ENCODE measurements around the gene TSHZ2.

The TSHZ2 gene

GRCh38 chr20:53274365-53274764 is 302.2 kb downstream of the TSHZ2 start:
- TF ChIP-seq SIN3A (IDR thresholded peaks at IDR 0.05; ENCODE audit: borderline replicate concordance, insufficient read depth, low read length) (no peak), TAF1 (IDR thresholded peaks at IDR 0.05; ENCODE audit: borderline replicate concordance, insufficient read depth, low read length) (no peak), POLR2AphosphoS5 (IDR thresholded peaks at IDR 0.05; ENCODE audit: low read depth, low read length) (no peak), FOXP2 (optimal IDR thresholded peaks at IDR 0.05; ENCODE audit: borderline replicate concordance, extremely low read depth, extremely low read length, insufficient read depth) (no peak)
- TF ChIP-seq, protein P1, sequence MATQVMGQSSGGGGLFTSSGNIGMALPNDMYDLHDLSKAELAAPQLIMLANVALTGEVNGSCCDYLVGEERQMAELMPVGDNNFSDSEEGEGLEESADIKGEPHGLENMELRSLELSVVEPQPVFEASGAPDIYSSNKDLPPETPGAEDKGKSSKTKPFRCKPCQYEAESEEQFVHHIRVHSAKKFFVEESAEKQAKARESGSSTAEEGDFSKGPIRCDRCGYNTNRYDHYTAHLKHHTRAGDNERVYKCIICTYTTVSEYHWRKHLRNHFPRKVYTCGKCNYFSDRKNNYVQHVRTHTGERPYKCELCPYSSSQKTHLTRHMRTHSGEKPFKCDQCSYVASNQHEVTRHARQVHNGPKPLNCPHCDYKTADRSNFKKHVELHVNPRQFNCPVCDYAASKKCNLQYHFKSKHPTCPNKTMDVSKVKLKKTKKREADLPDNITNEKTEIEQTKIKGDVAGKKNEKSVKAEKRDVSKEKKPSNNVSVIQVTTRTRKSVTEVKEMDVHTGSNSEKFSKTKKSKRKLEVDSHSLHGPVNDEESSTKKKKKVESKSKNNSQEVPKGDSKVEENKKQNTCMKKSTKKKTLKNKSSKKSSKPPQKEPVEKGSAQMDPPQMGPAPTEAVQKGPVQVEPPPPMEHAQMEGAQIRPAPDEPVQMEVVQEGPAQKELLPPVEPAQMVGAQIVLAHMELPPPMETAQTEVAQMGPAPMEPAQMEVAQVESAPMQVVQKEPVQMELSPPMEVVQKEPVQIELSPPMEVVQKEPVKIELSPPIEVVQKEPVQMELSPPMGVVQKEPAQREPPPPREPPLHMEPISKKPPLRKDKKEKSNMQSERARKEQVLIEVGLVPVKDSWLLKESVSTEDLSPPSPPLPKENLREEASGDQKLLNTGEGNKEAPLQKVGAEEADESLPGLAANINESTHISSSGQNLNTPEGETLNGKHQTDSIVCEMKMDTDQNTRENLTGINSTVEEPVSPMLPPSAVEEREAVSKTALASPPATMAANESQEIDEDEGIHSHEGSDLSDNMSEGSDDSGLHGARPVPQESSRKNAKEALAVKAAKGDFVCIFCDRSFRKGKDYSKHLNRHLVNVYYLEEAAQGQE (IDR thresholded peaks at IDR 0.05; ENCODE audit: insufficient read depth in 1 of 2, low read depth in 2 of 2, low read length in 2 of 2): no peak

DNA sequence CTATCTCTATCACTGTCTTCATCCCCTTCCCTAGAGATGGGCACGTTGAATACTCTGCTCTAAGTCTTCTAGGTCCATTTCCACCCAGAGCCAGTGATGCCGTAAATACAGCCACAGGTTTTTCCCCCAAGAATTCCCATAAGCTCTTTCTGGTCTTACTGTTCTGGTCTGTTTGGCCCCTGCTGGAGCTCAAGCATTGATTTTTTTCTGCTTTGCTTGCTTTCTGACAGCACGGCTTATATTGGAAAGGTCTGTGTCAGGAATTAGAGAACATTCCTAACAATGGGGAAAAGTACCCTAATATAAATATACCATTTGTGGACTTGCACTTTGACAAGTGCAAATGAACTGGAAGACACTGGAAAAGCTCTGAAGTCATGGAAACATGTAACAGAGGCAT is 302.6 kb downstream of the TSHZ2 start:
- TF ChIP-seq, protein P1 (IDR thresholded peaks at IDR 0.05; ENCODE audit: insufficient read depth in 1 of 2, low read depth in 2 of 2, low read length in 2 of 2): no peak
- TF ChIP-seq SIN3A (IDR thresholded peaks at IDR 0.05; ENCODE audit: borderline replicate concordance, insufficient read depth, low read length) (no peak), TAF1 (IDR thresholded peaks at IDR 0.05; ENCODE audit: borderline replicate concordance, insufficient read depth, low read length) (no peak)

DNA sequence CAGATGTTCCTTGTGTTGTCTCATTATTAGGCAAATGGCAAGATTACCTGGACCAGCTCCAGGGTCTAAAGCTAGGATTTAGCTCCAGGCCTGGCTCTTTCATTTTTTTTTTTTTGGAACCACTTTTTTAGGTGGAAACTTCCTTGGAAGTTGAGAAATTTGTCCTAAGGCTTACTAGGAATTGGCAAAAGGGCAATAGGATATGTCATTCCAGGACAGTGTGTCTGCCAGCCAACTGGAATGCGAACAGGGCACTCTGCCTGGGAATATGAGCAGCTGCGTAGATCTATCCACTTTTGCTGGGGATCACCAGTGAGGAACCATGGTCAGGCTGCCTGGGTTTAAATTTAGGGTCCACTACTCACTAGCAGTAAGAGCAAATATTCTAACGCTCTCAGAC is 304.0 kb downstream of the TSHZ2 start:
- TF ChIP-seq POLR2AphosphoS5 (IDR thresholded peaks at IDR 0.05; ENCODE audit: low read depth, low read length): no peak
- TF ChIP-seq FOXP2 (optimal IDR thresholded peaks at IDR 0.05; ENCODE audit: borderline replicate concordance, extremely low read depth, extremely low read length, insufficient read depth): no peak

DNA sequence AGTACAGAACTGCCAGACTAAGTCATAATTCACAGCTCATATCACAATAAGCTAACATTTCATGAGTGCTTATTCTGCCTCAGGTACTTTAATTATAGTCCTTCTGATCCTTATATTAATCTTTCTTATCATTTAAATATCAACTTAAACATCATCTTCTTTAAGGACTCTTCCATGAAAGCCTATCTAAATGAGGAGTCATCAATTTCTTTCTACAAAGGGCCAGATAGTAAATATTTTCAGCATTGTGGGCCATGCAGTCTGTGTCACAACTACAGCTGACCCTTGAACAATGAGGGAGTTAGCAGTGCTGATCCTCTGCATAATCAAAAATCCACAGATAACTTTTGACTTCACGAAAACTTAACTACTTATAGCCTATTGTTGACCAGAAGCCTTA is 306.4 kb downstream of the TSHZ2 start:
- TF ChIP-seq SIN3A (IDR thresholded peaks at IDR 0.05; ENCODE audit: borderline replicate concordance, insufficient read depth, low read length) (no peak), POLR2AphosphoS5 (IDR thresholded peaks at IDR 0.05; ENCODE audit: low read depth, low read length) (no peak), TAF1 (IDR thresholded peaks at IDR 0.05; ENCODE audit: borderline replicate concordance, insufficient read depth, low read length) (no peak), FOXP2 (optimal IDR thresholded peaks at IDR 0.05; ENCODE audit: borderline replicate concordance, extremely low read depth, extremely low read length, insufficient read depth) (no peak)
- TF ChIP-seq, protein P1 (IDR thresholded peaks at IDR 0.05; ENCODE audit: insufficient read depth in 1 of 2, low read depth in 2 of 2, low read length in 2 of 2): no peak

DNA sequence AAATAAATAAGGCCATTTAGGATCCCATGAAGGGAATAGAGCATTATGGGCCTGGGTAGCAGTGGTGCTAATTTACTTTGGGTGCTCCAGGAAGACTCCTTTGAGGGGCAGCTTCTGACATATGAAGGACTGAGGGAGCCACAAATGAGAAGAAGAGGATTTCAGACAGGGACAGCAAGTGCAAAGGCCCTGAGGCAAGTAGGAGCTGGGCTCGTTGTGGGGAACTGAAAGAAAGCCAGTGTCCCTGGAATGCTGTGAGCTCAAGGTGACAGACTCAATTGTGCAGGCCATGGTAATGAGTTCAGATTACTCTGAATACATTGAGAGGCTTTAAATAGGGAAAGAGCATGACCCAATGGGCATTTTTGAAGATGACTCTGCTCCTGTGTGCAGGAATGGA is 307.6 kb downstream of the TSHZ2 start:
- TF ChIP-seq TAF1 (IDR thresholded peaks at IDR 0.05; ENCODE audit: borderline replicate concordance, insufficient read depth, low read length) (no peak), SIN3A (IDR thresholded peaks at IDR 0.05; ENCODE audit: borderline replicate concordance, insufficient read depth, low read length) (no peak), POLR2AphosphoS5 (IDR thresholded peaks at IDR 0.05; ENCODE audit: low read depth, low read length) (no peak), FOXP2 (optimal IDR thresholded peaks at IDR 0.05; ENCODE audit: borderline replicate concordance, extremely low read depth, extremely low read length, insufficient read depth) (no peak)
- TF ChIP-seq, protein P1 (IDR thresholded peaks at IDR 0.05; ENCODE audit: insufficient read depth in 1 of 2, low read depth in 2 of 2, low read length in 2 of 2): no peak

All from PFSK-1 (cell line).